ENCODE data around the gene MAPKAPK2. TPM values are rescaled to one million over a fixed set of nuclear protein-coding genes. Genes with fewer than 3 reads are reported as not detected.

MAPKAPK2 gene
- total and polyA plus RNA-seq, 2 of the 13 experiments (the other 11 are each of a cell fraction or from before 2014, with no cell fraction given) = 16.6 to 34.0 TPM

DNA sequence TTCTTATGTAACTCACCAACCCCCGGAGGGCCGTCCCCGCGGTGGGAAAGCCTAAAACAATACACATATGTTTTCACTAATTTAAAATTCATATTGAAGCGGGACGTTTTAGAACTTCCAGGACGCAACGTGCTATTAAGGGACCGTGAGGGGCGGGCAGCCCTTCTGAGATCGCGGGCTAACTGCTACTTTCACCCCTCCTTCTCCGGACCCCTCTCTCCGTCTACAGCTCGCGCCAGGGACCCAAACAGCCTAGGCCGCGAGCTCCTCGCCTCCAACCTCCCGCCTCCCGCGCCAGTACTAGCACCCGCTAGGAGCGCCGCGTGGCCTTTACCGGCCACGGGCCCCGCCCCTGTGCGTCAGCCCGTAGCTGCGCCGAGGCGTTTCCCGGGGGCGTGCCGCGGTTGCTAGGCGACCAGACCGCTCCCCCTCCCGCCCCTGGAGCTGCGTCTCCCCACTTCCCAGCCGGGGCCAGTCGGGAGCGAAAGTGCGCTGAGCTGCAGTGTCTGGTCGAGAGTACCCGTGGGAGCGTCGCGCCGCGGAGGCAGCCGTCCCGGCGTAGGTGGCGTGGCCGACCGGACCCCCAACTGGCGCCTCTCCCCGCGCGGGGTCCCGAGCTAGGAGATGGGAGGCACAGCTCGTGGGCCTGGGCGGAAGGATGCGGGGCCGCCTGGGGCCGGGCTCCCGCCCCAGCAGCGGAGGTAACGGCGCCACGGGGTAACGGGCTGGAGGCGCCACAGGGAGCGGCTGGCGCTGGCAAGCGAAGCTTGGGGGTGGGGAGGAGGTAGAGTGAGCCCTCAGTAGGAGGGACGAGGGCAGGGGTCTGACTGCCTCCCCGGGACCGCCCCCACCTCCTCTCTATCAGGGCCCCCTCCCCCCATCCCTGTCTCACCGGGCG is 49.4 kb upstream of the MAPKAPK2 start, which contains the start of gene DYRK3 (continued):
- TF ChIP-seq, protein P1, sequence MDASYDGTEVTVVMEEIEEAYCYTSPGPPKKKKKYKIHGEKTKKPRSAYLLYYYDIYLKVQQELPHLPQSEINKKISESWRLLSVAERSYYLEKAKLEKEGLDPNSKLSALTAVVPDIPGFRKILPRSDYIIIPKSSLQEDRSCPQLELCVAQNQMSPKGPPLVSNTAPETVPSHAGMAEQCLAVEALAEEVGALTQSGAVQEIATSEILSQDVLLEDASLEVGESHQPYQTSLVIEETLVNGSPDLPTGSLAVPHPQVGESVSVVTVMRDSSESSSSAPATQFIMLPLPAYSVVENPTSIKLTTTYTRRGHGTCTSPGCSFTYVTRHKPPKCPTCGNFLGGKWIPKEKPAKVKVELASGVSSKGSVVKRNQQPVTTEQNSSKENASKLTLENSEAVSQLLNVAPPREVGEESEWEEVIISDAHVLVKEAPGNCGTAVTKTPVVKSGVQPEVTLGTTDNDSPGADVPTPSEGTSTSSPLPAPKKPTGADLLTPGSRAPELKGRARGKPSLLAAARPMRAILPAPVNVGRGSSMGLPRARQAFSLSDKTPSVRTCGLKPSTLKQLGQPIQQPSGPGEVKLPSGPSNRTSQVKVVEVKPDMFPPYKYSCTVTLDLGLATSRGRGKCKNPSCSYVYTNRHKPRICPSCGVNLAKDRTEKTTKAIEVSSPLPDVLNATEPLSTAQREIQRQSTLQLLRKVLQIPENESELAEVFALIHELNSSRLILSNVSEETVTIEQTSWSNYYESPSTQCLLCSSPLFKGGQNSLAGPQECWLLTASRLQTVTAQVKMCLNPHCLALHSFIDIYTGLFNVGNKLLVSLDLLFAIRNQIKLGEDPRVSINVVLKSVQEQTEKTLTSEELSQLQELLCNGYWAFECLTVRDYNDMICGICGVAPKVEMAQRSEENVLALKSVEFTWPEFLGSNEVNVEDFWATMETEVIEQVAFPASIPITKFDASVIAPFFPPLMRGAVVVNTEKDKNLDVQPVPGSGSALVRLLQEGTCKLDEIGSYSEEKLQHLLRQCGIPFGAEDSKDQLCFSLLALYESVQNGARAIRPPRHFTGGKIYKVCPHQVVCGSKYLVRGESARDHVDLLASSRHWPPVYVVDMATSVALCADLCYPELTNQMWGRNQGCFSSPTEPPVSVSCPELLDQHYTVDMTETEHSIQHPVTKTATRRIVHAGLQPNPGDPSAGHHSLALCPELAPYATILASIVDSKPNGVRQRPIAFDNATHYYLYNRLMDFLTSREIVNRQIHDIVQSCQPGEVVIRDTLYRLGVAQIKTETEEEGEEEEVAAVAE (CRISPR knock-in tag; IDR thresholded peaks at IDR 0.05; ENCODE audit: borderline replicate concordance) = no peak
- TF ChIP-seq, protein P2, sequence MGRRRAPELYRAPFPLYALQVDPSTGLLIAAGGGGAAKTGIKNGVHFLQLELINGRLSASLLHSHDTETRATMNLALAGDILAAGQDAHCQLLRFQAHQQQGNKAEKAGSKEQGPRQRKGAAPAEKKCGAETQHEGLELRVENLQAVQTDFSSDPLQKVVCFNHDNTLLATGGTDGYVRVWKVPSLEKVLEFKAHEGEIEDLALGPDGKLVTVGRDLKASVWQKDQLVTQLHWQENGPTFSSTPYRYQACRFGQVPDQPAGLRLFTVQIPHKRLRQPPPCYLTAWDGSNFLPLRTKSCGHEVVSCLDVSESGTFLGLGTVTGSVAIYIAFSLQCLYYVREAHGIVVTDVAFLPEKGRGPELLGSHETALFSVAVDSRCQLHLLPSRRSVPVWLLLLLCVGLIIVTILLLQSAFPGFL (CRISPR knock-in tag; IDR thresholded peaks at IDR 0.05) = no peak
- TF ChIP-seq KAT8 (CRISPR knock-in tag; IDR thresholded peaks at IDR 0.05) (peak; percentile 58; the same call in 1 of the 2 replicates), ZNF343 (CRISPR knock-in tag; IDR thresholded peaks at IDR 0.05) (peak; percentile 88; the same call in 1 of the 2 replicates), GZF1 (CRISPR knock-in tag; IDR thresholded peaks at IDR 0.05) (0 out of 2 replicates have a peak, but pooled peaks have one; percentile 28), BORCS8-MEF2B (CRISPR knock-in tag; IDR thresholded peaks at IDR 0.05) (peak; percentile 60; the same call in 1 of the 2 replicates), SNAI1 (CRISPR knock-in tag; IDR thresholded peaks at IDR 0.05; ENCODE audit: borderline replicate concordance) (no peak), BRD4 (CRISPR knock-in tag; IDR thresholded peaks at IDR 0.05) (no peak), ZNF562 (CRISPR knock-in tag; IDR thresholded peaks at IDR 0.05; ENCODE audit: borderline replicate concordance) (no peak), ZNF619 (CRISPR knock-in tag; IDR thresholded peaks at IDR 0.05) (peak; percentile 78; the same call in 1 of the 2 replicates), ZNF709 (CRISPR knock-in tag; IDR thresholded peaks at IDR 0.05) (peak; percentile 72; the same call in 1 of the 2 replicates), DR1 (CRISPR knock-in tag; IDR thresholded peaks at IDR 0.05) (peak; percentile 74; the same call in 1 of the 2 replicates), NCOA5 (CRISPR knock-in tag; IDR thresholded peaks at IDR 0.05) (no peak), KLF9 (CRISPR knock-in tag; IDR thresholded peaks at IDR 0.05; ENCODE audit: low read depth) (peak; percentile 96; the same call in 1 of the 2 replicates), THYN1 (CRISPR knock-in tag; IDR thresholded peaks at IDR 0.05; ENCODE audit: borderline replicate concordance, low read depth) (no peak), GLI4 (CRISPR knock-in tag; IDR thresholded peaks at IDR 0.05; ENCODE audit: borderline replicate concordance) (no peak), NBN (conservative IDR thresholded peaks at IDR 0.05) (no peak)
- TF ChIP-seq, protein P3, sequence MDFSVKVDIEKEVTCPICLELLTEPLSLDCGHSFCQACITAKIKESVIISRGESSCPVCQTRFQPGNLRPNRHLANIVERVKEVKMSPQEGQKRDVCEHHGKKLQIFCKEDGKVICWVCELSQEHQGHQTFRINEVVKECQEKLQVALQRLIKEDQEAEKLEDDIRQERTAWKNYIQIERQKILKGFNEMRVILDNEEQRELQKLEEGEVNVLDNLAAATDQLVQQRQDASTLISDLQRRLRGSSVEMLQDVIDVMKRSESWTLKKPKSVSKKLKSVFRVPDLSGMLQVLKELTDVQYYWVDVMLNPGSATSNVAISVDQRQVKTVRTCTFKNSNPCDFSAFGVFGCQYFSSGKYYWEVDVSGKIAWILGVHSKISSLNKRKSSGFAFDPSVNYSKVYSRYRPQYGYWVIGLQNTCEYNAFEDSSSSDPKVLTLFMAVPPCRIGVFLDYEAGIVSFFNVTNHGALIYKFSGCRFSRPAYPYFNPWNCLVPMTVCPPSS (IDR thresholded peaks at IDR 0.05) = no peak
- TF ChIP-seq, protein P4, sequence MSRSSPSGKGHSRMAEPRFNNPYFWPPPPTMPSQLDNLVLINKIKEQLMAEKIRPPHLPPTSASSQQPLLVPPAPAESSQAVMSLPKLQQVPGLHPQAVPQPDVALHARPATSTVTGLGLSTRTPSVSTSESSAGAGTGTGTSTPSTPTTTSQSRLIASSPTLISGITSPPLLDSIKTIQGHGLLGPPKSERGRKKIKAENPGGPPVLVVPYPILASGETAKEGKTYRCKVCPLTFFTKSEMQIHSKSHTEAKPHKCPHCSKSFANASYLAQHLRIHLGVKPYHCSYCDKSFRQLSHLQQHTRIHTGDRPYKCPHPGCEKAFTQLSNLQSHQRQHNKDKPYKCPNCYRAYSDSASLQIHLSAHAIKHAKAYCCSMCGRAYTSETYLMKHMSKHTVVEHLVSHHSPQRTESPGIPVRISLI (CRISPR knock-in tag; IDR thresholded peaks at IDR 0.05; ENCODE audit: borderline replicate concordance) = peak; percentile 19; the same call in 1 of the 2 replicates
- TF ChIP-seq, protein P5, sequence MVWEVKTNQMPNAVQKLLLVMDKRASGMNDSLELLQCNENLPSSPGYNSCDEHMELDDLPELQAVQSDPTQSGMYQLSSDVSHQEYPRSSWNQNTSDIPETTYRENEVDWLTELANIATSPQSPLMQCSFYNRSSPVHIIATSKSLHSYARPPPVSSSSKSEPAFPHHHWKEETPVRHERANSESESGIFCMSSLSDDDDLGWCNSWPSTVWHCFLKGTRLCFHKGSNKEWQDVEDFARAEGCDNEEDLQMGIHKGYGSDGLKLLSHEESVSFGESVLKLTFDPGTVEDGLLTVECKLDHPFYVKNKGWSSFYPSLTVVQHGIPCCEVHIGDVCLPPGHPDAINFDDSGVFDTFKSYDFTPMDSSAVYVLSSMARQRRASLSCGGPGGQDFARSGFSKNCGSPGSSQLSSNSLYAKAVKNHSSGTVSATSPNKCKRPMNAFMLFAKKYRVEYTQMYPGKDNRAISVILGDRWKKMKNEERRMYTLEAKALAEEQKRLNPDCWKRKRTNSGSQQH (CRISPR knock-in tag; IDR thresholded peaks at IDR 0.05; ENCODE audit: low read depth) = no peak; the same call in 1 of the 2 replicates
